Esophagus muscularis mucosa (tissue), 4 donors: ENCODE results near the gene EEF1AKMT3.

Experiments
- CTCF ChIP-seq, 3 experiments: fragments of 200-600 bp in 2 of 3; fragments of 450-650 bp in 1 of 3; sonication (generic) in 2 of 3; IDR thresholded peaks; one replicate each; pipeline ENCODE4 v1.5.1; 2017 to 2019; ENCODE audit warnings: antibody characterized with exemption in 3 of 3, mild to moderate bottlenecking in 2 of 3, moderate library complexity in 1 of 3
- EP300 ChIP-seq: sonication (generic); formaldehyde crosslinking; IDR thresholded peaks from one replicate; pipeline ENCODE4 v1.6.1; 2017; ENCODE audit warnings: antibody characterized with exemption
- POLR2A ChIP-seq: fragments of 450-650 bp; IDR thresholded peaks from one replicate; pipeline ENCODE4 v1.6.1; 2017; ENCODE audit warnings: antibody characterized with exemption, moderate library complexity, mild to moderate bottlenecking, low read depth
- POLR2AphosphoS5 ChIP-seq, 2 donors: sonication (generic); formaldehyde crosslinking; IDR thresholded peaks; one replicate each; pipeline ENCODE4 v1.6.1; 2017; ENCODE audit warnings: antibody characterized with exemption in 2 of 2

DNA sequence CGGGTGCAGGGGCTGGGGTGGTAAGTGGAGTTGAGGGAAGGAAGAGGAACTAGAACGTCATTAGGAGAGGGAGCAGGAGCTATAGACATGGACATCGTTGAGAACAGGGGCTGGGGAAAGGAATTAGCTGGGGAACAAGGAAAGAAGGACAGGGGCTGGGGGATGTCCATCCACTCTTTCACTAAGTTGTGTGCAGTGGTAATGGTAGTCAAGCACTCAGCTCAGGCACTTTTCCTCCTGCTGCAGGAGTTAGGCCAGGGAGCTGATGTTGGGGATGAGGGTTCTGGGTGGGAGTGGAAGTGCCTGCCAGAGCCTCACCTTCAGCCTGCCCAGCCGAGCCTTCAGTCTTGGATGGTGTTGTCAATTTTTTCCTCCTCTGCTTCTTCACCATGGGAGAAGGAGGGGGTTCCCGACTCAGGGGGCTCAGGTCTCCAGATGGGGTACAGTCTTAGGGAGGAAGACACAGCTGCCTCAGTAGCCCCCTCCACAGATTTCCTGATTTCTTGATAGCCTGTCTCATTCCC lies 43.0 kb upstream of the EEF1AKMT3 start:
- TF ChIP-seq POLR2A = no peak
- no peak for TF ChIP-seq POLR2AphosphoS5 (IDR thresholded peaks at IDR 0.05)
- no peak for TF ChIP-seq CTCF (IDR thresholded peaks at IDR 0.05)
- TF ChIP-seq EP300 = no peak
